GM21619 (cell line): ENCODE data around the gene SLC6A8.
"Not testable (repeated sequence)": the region's sequence is repeated elsewhere in the genome, so short reads cannot be mapped to it uniquely, and the experiment has no call there.

Experiments used
- ATAC-seq: cut with Tn5 transposase; IDR thresholded peaks from one replicate; pipeline ENCODE4 v1.9.1; 2021; ENCODE audit not compliant: unreplicated experiment

SLC6A8 gene

GRCh38 chrX:153671589-153672530, 15.9 kb upstream of the SLC6A8 start:
- no peak for ATAC-seq

DNA sequence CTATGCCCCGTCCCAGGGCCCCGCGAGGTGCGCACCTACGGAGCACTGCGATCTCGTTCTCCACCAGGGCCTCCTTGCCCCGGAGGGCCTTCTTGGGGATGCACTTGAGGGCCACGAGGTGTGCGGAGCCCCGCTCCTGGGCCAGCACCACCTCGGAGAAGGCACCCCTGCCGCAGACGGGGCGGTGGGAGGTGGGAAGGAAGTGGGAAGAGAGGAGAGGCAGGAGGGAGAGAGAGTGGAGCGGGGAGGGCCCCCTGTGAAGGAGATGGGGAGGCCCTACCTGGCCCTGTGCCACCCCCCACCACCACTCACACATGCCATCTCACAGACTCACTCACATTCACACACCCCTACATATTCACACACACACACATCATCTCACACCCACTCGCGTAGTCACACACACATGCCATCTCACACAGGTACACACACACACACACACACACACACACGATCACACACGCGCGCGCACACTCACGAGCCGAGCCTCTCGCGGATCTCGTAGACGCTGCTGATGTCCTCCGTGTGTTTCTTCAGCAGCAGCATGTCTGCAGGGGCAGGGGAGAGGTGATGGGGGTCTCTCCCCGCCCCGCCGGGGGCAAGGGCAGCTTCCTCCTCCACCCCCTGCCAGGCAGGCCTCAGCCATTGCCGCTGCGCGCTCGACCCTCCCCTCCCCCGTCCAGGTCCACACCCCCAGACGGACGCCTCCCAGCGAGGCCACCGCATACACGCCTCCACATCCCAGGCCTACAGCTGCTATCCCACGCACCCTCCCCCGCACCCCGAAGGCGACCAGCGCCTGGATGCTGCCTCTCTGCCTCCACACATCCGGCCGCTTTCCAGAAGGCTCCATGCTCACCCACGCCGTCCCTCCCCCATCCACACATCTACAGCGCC, 14.9 kb upstream of the SLC6A8 start:
- no peak for ATAC-seq

- ATAC-seq, result no peak
Measured at GRCh38 chrX:153673428-153674218, 14.1 kb upstream of the SLC6A8 start, which contains the start of gene PNCK. TSS of gene PNCK (minus strand) at chrX:153673813. CDS start at chrX:153673076, 737 bp downstream.

DNA sequence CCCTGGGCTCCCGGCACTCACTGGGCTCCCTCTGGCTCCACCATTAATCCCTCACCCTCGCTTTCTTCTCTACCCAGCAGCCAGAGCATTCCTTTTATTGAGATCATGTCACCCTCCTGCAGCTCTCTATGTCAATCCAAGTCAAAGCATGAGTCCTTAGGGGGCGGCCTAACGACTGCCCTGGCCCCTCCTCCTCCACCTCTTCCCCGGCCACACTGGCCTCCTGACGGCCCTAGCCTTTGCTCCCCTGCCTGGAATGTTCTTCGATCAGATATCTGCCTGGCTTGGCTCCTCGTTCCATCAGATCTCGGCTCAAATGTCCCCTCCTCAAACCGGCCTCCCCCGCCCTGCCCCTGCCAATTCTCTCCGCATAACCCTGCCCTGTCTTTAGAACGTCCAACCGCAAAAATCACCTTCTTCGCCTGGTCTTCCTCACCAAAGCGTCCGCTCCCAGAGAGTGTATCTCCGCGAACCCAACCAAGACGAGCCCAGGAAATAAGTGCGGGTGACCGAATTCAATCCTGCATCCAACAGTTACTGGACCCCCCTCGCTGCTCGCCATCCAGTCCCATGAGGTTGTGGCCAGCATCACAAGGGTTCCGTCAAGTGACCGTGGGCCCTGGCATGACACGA, 13.4 kb upstream of the SLC6A8 start:
- ATAC-seq, result no peak

DNA sequence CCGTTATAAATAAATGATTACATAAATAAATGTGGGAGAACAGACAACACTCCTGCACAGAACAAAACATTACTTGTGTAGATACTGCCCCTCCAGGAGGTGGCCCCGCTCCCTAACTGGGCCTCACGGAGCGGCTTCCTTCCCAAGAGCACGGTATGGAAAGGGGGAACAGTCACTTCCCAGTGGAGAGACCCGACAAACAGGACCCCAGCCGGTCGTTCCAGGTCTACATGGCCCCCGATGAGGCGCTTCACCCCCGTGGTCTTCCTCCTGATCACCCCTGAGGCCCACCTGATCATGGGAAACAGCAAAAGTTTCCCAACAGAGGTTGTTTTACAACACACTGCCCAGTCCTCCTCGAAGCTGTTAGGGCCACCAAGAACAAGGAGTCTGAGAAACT, 6.6 kb upstream of the SLC6A8 start:
- ATAC-seq, result no peak

DNA sequence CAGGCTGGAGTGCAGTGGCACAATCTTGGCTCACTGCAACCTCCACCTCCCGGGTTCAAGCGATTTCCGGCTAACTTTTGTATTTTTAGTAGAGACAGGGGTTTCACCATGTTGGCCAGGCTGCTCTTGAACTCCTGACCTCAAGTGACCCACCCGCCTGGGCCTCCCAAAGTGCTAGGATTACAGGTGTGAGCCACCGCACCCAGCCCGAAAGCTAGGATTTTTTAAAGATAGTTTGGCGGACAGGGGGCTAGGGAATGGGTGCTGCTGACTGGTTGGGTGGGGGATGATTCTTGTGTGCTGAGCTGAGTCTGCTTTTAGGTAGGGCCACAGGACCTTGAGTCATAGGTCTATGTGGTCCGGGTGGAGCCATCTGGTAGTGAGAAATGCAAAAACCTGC, 4.2 kb upstream of the SLC6A8 start:
- not testable (repeated sequence) for ATAC-seq

- ATAC-seq, result no peak
Measured at GRCh38 chrX:153684467-153685155, 3.1 kb upstream of the SLC6A8 start.

DNA sequence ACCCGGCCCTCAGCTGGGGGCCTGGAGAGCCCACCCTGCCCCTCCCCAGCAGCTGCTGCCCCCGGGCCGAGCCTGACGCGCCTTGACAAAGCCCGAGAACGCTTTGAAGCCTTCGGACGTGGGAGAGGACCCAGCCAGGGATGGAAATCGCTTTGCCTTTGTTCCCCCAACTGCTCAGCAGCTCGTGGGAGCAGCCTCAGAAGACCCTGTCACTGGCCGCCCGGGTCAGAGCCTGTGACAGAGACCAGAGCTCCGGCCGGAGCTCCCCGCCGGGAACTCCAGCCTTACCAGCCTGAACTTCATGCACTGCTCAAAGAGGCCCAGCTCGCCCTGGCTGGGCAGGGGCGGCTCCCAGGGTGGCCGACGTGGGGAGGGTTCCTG, 2.6 kb upstream of the SLC6A8 start:
- no peak for ATAC-seq

DNA sequence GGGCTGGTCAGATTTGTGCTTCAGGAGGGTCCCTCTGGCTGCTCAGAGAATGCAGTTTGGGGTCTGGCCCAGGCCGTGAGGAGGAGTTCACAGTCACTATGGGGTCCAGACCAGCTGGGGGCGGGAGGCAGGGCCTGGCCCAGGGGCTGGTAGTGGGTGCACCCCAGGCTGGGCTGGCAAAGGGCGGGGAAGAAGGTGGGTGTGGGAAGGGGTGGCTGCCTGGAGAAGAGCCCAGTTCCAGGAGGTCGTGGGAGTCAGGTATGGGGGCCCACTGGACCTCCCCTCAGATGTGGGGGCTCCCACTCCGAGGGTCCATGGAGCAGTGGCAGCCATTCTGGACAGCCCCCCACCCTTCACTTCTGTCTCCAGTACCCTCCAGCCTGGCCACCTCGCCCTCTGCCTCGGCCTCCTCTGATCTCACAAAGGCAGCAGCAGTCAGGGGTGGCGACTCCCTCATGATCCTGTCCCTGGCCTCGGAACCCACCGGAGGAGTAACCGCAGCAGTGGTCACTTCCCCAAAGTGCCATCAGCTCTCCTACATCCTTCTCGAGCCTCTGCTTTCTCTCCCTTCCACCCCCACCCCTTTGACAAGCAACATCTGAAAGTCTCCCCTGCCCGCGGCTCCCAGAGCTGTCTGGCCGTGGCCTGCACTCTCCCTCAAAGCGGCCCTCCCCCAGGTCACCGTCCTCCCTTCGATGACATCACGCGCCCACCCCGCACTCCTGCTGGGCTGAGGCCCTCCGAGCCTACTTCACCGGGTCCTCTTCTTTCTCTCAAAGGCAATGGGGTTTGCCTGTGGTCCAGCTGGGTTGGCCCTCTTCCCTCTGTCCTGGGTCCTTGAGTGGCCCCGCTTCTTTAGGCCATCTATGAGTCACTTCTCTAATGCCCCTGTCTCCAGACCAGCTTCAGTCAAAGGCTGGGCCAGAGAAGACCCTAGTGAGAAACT, 1.7 kb upstream of the SLC6A8 start:
- no peak for ATAC-seq

DNA sequence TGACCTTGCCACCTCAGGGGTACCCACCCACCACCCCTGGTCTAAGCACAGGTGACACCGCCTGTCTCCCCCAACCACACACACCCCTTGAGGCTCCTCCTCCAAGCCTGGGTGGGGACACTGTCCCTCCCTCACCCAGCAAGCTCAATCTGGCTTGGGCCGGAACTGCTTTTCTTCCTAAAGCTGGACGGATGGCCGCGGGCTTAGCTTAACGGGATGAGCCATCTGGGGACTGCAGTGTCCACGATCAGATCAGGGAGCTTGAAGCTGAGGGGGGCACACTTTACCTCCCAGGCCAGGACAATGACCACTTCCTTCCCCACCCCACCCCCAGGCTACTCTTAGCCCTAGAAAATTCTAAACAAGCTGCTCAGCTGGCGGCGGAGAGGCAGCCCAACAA, 1.0 kb upstream of the SLC6A8 start:
- no peak for ATAC-seq

- no peak for ATAC-seq
Measured at GRCh38 chrX:153688071-153688470, 345 bp downstream of the SLC6A8 start.

GRCh38 chrX:153688506-153688905, 780 bp downstream of the SLC6A8 start:
- ATAC-seq, result no peak

DNA sequence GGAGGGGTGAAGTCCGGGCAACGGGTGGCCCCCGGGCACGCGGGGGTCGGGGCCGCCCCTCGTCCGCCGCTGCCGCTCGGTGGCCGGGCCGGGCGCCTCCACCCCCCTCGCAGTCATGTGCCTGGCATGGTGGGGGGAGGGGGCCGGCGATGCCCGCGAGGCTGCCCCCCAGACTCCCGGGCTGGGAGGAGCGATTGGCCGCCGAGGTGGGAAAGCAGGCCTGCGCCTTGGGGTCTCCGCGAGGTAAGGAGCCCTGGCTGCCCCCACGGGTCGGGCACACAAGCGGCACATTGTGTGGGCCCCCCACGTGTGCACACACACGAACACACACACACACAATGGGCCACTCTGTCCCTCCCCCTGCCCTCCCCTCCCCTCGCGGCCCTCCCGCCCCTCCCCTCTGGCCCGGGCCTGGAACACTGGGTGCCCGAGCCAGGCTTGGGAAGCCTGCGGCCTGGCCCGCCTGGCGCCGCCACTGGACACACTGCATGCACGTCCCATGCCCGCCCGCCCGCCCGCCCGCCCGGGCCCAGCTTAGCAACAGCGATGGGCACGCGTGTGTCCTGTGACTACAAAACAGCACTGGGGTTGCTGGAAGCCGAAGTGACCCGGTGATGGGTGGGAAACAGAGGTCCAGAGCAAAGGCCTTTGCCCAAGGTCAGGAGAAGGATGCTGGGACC, 1.3 kb downstream of the SLC6A8 start:
- ATAC-seq, result no peak

DNA sequence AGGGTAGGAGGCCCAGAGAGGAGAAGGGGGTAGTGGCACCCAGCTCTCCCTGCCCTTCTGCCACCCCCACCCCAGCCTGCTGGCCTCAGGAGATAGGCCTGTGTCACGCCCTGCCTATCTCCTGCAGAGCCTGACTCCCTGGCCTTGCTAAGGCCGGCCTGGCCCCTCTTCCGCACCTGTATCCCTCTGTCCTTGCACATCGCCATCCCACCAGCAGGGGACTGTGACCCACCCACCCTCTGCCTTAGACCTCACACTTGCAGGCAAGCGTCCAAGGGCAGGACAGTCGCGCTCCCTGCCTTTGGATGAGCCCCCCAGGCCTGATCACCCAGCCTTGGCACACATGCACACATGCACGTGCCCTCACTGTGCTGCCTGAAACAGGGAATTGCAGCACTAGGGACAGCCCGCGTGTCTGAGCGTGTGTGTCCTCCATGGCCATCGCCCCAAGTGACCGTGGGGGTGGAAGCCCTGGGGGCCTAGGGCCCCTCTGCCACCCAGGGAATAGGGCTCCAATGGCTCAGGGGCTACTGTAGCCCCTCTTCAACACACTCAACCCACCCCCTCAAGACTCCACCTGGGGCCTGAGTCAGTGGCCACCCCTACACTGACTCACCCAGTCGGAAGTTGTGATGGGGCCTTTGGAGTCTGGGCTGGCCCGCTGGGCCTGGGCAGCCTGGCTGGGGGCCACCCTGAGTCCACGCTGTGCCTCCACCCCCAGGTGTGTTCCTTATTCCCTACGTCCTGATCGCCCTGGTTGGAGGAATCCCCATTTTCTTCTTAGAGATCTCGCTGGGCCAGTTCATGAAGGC, 2.1 kb downstream of the SLC6A8 start:
- no peak for ATAC-seq

GRCh38 chrX:153690466-153690865, 2.7 kb downstream of the SLC6A8 start:
- no peak for ATAC-seq

- ATAC-seq, result not testable (repeated sequence)
Measured at GRCh38 chrX:153691032-153691827, 3.5 kb downstream of the SLC6A8 start.

- ATAC-seq, result no peak
Measured at GRCh38 chrX:153692003-153692402, 4.3 kb downstream of the SLC6A8 start.
